Activated T-cell treated with anti-CD3 and anti-CD28 coated beads, Interleukin-2, amount 50 U/mL, for 24 hours (primary cell): ENCODE measurements around the gene ERCC4.

ENCODE experiments used
- DNase-seq: peaks from one replicate; pipeline ENCODE4 v3.0.0-alpha.2; 2020
- H3K27ac Mint-ChIP-seq: 2 replicates; pipeline ENCODE4 v1.8.0; 2020; ENCODE audit warnings: mild to moderate bottlenecking, mixed read lengths
- H3K27me3 Mint-ChIP-seq: 2 replicates; pipeline ENCODE4 v1.8.0; 2020; ENCODE audit warnings: mixed read lengths
- H3K36me3 Mint-ChIP-seq: 2 replicates; pipeline ENCODE4 v1.8.0; 2020; ENCODE audit warnings: low read depth, mixed read lengths
- H3K4me1 Mint-ChIP-seq: 2 replicates; pipeline ENCODE4 v1.8.0; 2020; ENCODE audit warnings: low read depth, mixed read lengths
- H3K4me3 Mint-ChIP-seq: 2 replicates; pipeline ENCODE4 v1.8.0; 2020; ENCODE audit warnings: mild to moderate bottlenecking, moderate library complexity, mixed read lengths
- H3K9me3 Mint-ChIP-seq: 2 replicates; pipeline ENCODE4 v1.8.0; 2020; ENCODE audit warnings: mixed read lengths

The ERCC4 gene

GRCh38 chr16:13977177-13977576 is 57.2 kb downstream of the ERCC4 start:
- Mint-ChIP-seq H3K27me3 (peaks cover 5% of the 10 kb centered on the region), H3K4me1 (no peaks in the 10 kb centered on the region), H3K36me3 (no peaks in the 10 kb centered on the region), H3K4me3 (no peak overlapping the region), H3K9me3 (peaks cover 8% of the 10 kb centered on the region), H3K27ac (no peak overlapping the region)
- no peak for DNase-seq

- no peak for DNase-seq
- H3K27ac Mint-ChIP-seq, result no peak overlapping the region
- peaks cover 5% of the 10 kb centered on the region for H3K9me3 Mint-ChIP-seq
- no peaks in the 10 kb centered on the region for H3K27me3 Mint-ChIP-seq
- no peaks in the 10 kb centered on the region for H3K36me3 Mint-ChIP-seq
- no peaks in the 10 kb centered on the region for H3K4me1 Mint-ChIP-seq
- no peak overlapping the region for H3K4me3 Mint-ChIP-seq
Measured at GRCh38 chr16:13982451-13982850, 62.5 kb downstream of the ERCC4 start.

GRCh38 chr16:13983625-13984024 is 63.7 kb downstream of the ERCC4 start:
- H3K4me1 Mint-ChIP-seq, result no peaks in the 10 kb centered on the region
- H3K9me3 Mint-ChIP-seq, result peaks cover 5% of the 10 kb centered on the region
- DNase-seq, result no peak
- no peak overlapping the region for H3K4me3 Mint-ChIP-seq
- H3K36me3 Mint-ChIP-seq, result no peaks in the 10 kb centered on the region
- H3K27ac Mint-ChIP-seq, result no peak overlapping the region
- H3K27me3 Mint-ChIP-seq, result peaks cover 2% of the 10 kb centered on the region

GRCh38 chr16:13984794-13985193 is 64.8 kb downstream of the ERCC4 start:
- Mint-ChIP-seq H3K27me3 (peaks cover 2% of the 10 kb centered on the region), H3K9me3 (peaks cover 5% of the 10 kb centered on the region), H3K4me3 (no peak overlapping the region), H3K27ac (no peak overlapping the region), H3K36me3 (no peaks in the 10 kb centered on the region), H3K4me1 (no peaks in the 10 kb centered on the region)
- DNase-seq, result no peak

- no peaks in the 10 kb centered on the region for H3K9me3 Mint-ChIP-seq
- H3K4me3 Mint-ChIP-seq, result no peak overlapping the region
- H3K27me3 Mint-ChIP-seq, result peaks cover 2% of the 10 kb centered on the region
- H3K4me1 Mint-ChIP-seq, result no peaks in the 10 kb centered on the region
- no peak for DNase-seq
- H3K36me3 Mint-ChIP-seq, result no peaks in the 10 kb centered on the region
- no peak overlapping the region for H3K27ac Mint-ChIP-seq
Measured at GRCh38 chr16:13988038-13988437, 68.1 kb downstream of the ERCC4 start.

- no peaks in the 10 kb centered on the region for H3K36me3 Mint-ChIP-seq
- H3K4me1 Mint-ChIP-seq, result no peaks in the 10 kb centered on the region
- H3K27me3 Mint-ChIP-seq, result peaks cover 2% of the 10 kb centered on the region
- no peak overlapping the region for H3K4me3 Mint-ChIP-seq
- H3K9me3 Mint-ChIP-seq, result no peaks in the 10 kb centered on the region
- DNase-seq, result no peak
- H3K27ac Mint-ChIP-seq, result no peak overlapping the region
Measured at GRCh38 chr16:13992322-13992721, 72.4 kb downstream of the ERCC4 start.

- no peak for DNase-seq
- no peak overlapping the region for H3K4me3 Mint-ChIP-seq
- H3K36me3 Mint-ChIP-seq, result no peaks in the 10 kb centered on the region
- H3K27ac Mint-ChIP-seq, result no peak overlapping the region
- H3K4me1 Mint-ChIP-seq, result peaks cover 3% of the 10 kb centered on the region
- H3K9me3 Mint-ChIP-seq, result no peaks in the 10 kb centered on the region
- peaks cover 2% of the 10 kb centered on the region for H3K27me3 Mint-ChIP-seq
Measured at GRCh38 chr16:13992976-13993375, 73.0 kb downstream of the ERCC4 start.

- Mint-ChIP-seq H3K27me3 (no peaks in the 10 kb centered on the region), H3K27ac (no peak overlapping the region), H3K4me1 (peaks cover 4% of the 10 kb centered on the region), H3K4me3 (no peak overlapping the region), H3K36me3 (no peaks in the 10 kb centered on the region), H3K9me3 (no peaks in the 10 kb centered on the region)
- DNase-seq, result no peak
Measured at GRCh38 chr16:13994239-13995106, 74.5 kb downstream of the ERCC4 start.

GRCh38 chr16:13995194-13995593 is 75.2 kb downstream of the ERCC4 start:
- H3K4me3 Mint-ChIP-seq, result no peak overlapping the region
- no peaks in the 10 kb centered on the region for H3K27me3 Mint-ChIP-seq
- no peaks in the 10 kb centered on the region for H3K9me3 Mint-ChIP-seq
- H3K4me1 Mint-ChIP-seq, result peaks cover 4% of the 10 kb centered on the region
- no peak overlapping the region for H3K27ac Mint-ChIP-seq
- no peak for DNase-seq
- H3K36me3 Mint-ChIP-seq, result no peaks in the 10 kb centered on the region

- H3K27me3 Mint-ChIP-seq, result peaks cover 11% of the 10 kb centered on the region
- no peak for DNase-seq
- H3K27ac Mint-ChIP-seq, result no peak overlapping the region
- peaks cover 4% of the 10 kb centered on the region for H3K4me1 Mint-ChIP-seq
- no peaks in the 10 kb centered on the region for H3K9me3 Mint-ChIP-seq
- no peak overlapping the region for H3K4me3 Mint-ChIP-seq
- no peaks in the 10 kb centered on the region for H3K36me3 Mint-ChIP-seq
Measured at GRCh38 chr16:13996778-13997288, 76.9 kb downstream of the ERCC4 start.

GRCh38 chr16:13997526-13997925 is 77.6 kb downstream of the ERCC4 start:
- H3K9me3 Mint-ChIP-seq, result no peaks in the 10 kb centered on the region
- no peaks in the 10 kb centered on the region for H3K36me3 Mint-ChIP-seq
- H3K27ac Mint-ChIP-seq, result no peak overlapping the region
- peaks cover 18% of the 10 kb centered on the region for H3K27me3 Mint-ChIP-seq
- no peak for DNase-seq
- peaks cover 6% of the 10 kb centered on the region for H3K4me1 Mint-ChIP-seq
- no peak overlapping the region for H3K4me3 Mint-ChIP-seq

GRCh38 chr16:13997933-13998332 is 78.0 kb downstream of the ERCC4 start:
- H3K27me3 Mint-ChIP-seq, result peaks cover 22% of the 10 kb centered on the region
- DNase-seq, result no peak
- no peak overlapping the region for H3K4me3 Mint-ChIP-seq
- no peaks in the 10 kb centered on the region for H3K9me3 Mint-ChIP-seq
- H3K36me3 Mint-ChIP-seq, result no peaks in the 10 kb centered on the region
- no peak overlapping the region for H3K27ac Mint-ChIP-seq
- peaks cover 10% of the 10 kb centered on the region for H3K4me1 Mint-ChIP-seq

- no peak for DNase-seq
- Mint-ChIP-seq H3K36me3 (no peaks in the 10 kb centered on the region), H3K4me1 (peaks cover 14% of the 10 kb centered on the region), H3K27me3 (peaks cover 31% of the 10 kb centered on the region), H3K9me3 (no peaks in the 10 kb centered on the region), H3K4me3 (no peak overlapping the region), H3K27ac (no peak overlapping the region)
Measured at GRCh38 chr16:13999071-13999894, 79.3 kb downstream of the ERCC4 start.

GRCh38 chr16:13999895-14000425 is 80.0 kb downstream of the ERCC4 start:
- Mint-ChIP-seq H3K9me3 (no peaks in the 10 kb centered on the region), H3K4me3 (no peak overlapping the region), H3K27me3 (peaks cover 31% of the 10 kb centered on the region), H3K27ac (no peak overlapping the region), H3K36me3 (no peaks in the 10 kb centered on the region), H3K4me1 (peaks cover 14% of the 10 kb centered on the region)
- no peak for DNase-seq
